ENCODE measurements around the gene GDAP2.
A peak's percentile ranks its signal among the peaks of the same experiment; 100 is the strongest.

GDAP2 gene

DNA sequence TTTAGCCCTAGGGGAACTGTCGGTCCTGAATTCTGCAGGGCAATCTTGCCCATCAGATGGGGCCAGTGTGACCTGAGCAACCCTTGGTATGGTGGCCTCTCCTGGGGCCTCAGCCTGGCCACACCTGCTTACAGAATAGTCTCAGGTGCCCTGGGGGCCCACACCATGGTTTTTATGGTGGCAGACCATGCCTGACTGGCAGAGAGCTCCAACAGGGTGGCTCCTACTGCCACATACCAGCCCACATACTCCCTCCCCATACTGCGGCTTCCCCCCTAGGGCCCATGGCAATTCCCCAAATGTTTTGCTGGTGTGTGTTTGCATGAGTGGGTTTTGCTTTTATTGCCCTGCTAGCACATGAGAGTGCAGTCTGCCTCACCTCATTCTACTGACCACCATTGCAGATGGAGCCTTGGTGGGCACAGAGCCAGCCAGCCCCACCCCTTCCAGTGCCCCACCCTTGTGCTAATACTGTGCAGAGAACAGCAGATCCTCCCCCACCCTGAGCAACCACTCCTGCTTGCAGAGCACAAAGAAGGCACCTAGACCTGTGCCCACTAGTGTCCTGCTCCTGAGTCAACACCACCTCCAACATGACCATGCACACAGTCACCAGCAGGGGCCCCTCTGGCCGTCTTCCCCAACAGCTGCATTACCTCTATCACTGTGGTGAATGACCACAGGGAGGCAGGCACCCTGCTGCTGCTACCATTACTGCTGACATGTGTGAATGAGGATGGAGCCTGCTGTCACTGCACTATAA lies 86.8 kb downstream of the GDAP2 start:
- no peak for DNase-seq (ENCODE audit: low spot score)

DNA sequence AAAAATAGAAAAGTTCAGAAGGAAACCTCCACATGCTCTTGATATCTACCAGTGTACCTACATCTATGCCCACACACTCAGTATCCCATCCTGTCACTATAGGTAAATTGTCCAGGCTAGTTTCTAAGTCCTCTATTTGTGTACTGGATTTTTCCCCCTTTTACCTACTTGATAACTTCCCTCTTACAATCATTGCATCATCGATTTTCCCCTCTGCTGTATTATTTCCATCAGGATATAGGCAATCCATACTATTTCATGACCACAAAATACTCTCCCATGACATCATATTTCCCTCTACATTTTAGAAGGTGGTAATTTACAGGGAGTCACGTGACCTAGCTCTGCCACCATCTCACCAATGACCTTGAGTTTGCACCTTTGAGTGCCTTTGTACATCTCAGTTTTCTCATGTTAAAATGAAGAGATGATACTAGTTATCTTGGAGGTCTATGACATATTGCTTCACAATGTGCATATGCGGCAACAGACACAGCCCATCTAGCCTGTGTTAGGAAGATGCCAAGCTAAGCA lies 88.2 kb downstream of the GDAP2 start:
- no peak for DNase-seq (ENCODE audit: low spot score)

DNA sequence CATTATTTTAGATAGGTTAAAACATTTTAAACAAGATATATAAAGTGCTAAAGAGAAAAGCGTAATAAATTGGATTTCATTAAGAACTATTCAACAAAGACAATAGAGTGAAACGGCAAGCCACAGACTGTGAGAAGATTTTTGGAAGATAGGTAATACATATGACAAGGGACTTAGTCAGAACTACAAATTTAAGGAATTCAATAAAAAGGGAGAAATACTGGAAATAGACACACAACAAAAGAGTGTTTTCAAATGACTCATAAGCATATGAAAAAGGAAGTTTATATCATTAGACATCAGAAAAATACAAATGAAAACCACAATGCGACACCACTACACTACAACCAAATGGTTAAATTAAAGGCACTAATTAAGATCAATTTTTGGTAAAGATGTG lies 90.5 kb downstream of the GDAP2 start:
- DNase-seq (ENCODE audit: low spot score) = peak; percentile 70

DNA sequence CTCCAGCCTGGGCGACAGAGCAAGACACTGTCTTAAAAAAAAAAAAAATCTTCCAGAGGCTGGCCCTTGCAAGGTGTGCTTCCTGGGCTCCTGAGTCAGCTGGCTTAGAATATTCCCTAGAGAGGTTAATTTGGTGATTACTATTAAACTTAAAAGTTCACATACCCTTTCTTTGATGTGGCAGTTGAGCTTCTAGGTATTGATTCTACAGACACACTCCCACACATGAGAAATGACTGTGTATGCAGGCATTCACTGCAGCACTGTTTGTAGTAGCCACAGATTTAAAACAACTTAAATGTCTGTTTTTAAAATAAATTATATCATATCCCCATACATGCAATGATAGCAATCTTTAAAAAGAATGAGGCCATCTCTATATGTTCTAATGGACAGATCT lies 93.4 kb downstream of the GDAP2 start:
- no peak for DNase-seq (ENCODE audit: low spot score)

DNA sequence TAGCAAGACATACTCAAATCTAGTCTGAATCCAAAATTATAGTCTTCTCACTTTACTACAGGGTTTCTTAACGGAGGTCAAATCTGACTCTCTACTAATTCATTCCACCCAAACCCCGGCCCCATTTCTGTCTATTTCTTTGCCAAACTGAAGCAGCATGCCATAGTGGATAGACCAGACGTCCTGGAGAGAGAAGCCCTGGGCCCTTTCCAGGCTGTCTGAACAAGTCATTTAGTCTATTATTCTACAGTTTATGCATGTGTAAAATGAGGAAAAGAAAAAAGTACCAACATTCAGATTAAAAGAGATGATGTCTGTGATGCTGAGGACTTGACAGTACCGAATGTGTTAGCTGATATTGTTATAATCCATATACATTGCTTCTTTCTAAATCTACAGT lies 95.0 kb downstream of the GDAP2 start:
- DNase-seq (ENCODE audit: low spot score) = no peak

DNA sequence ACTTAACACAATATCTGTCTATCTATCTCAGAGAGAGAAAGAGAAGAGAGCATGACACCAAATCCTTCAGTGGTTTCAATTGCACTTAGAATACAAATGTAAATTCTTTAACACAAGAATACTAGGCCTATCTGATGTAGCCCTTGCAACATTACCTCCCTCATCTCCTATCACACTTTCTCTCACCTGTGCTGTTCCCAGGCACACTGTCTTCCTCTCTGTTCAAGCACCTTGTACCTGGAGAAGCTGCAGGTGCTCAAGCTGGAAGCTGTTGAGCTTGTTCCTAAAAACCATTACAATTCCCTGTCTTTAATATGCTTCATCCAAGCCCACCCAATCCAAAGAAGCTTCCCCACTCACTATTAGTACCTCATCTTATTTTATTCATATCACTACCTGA lies 97.0 kb downstream of the GDAP2 start:
- DNase-seq (ENCODE audit: low spot score) = no peak

DNA sequence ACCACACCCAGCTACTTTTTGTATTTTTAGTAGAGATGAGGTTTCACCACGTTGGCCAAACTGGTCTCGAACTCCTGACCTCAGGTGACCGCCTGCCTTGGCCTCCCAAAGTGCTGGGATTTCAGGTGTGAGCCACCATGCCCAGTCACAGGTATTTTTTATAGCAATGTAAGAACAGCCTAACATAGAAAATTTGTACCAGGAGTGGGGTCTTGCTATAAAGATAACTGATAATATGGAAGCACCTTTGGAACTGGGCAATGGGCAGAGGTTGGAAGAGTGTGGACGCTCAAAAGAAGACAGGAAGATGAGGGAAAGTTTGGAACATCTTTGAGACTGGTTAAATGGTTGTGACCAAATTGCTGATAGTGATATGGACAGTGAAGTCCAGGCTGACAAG lies 99.2 kb downstream of the GDAP2 start:
- no peak for DNase-seq (ENCODE audit: low spot score)

DNA sequence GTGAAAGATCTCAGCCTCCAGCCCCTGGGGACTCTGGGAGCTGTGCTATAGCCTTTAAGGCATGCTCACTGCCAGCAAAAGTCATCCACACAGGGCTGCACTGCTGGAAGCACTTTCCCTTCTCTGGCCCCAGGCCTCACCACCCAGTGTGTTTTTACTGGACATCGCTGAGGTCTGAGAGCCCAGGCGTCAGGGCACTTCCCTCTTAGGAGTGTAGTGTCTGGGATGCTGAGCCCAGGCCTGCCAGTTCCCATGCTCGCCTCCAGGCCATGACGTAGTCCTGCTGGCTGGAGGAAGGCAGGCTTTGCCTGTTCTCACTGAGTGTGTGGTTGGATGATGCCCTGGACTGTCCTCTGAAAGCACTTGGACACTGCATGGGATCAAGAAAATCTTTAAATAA lies 101.2 kb downstream of the GDAP2 start:
- DNase-seq (ENCODE audit: low spot score) = peak; percentile 75

DNA sequence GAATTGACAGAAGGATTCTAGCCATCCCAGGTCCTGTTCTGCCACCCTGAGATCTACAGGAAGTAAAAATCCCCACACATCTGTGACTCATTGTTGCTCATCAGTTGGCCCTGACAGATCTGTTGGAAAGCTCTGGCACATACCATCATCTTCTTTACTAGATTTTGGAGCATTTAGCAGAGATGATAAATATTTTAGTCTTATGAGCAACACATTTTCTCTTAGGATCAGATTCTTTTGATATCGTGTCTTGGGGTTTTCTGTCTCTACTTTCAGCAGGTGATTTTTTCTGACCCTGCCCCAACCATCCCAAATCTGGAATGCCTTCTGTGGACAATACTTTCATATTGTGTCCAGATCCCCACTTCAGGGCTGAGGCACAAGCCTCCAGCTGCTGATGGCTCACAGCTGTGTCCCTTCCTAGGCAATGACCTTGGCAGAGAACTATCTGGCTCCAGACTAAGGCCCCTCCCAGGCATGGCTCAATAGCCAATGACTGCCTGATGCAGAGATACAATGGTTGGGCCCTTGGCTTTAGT lies 102.8 kb downstream of the GDAP2 start:
- peak; percentile 83 for DNase-seq (ENCODE audit: low spot score)

DNA sequence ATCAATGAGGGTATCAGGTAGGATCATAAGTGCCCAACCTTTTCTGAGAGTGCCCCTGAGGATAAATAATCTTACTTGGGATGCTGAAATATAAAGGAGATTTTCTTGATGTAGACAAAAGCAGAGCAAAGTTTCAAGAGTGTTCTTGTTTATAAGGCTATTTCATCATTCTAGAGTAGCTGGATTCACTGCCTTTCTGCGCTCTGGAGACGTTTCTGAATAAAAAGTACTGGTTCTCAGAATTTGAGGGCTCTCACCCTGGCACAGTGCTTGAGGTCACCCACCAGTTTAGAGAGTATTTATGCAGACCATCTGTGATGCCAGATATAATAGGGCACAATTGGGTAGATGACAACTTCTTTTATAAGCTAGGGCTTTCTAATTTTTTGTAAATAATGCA lies 103.3 kb downstream of the GDAP2 start:
- no peak for DNase-seq (ENCODE audit: low spot score)

DNA sequence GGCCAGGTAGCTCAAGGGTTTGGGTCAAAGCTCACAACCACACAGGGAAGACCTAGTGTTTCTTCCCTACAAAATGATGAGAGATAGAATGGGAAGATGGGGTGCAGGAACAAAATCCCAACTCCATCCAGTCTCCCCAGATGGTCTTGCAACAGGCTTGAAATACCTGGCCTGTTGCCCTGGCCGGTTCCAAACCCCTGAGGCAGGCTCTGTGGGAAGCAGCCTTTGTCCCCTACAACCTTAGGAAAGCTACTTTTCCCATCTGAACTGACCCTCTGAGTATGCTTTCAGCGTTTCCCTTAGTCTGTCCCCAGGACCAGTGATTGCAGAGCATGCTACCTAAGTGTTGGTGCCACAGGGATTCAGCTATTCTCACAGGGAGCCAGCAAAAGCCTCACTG lies 104.0 kb downstream of the GDAP2 start:
- peak; percentile 9 for DNase-seq (ENCODE audit: low spot score)

DNA sequence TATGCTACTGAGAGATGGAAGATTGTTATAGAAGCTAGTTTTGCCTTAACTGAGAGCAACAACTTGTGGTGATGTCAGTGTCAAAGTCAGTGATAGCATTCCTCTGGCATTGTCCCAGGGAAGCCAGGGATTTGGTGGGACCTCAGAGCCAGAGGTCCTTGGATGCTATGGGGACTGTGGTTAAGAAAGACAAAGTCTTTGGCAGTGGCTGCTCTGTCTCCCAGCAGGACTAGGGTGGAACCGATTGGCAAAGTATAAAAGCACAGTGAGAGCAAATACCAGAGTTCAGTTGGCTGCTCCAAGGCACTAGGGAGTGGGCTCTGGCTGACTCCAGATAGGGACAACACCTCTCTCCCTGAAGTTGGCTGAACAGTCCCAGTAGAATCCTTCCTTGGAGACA lies 104.8 kb downstream of the GDAP2 start:
- peak; percentile 43 for DNase-seq (ENCODE audit: low spot score)

DNA sequence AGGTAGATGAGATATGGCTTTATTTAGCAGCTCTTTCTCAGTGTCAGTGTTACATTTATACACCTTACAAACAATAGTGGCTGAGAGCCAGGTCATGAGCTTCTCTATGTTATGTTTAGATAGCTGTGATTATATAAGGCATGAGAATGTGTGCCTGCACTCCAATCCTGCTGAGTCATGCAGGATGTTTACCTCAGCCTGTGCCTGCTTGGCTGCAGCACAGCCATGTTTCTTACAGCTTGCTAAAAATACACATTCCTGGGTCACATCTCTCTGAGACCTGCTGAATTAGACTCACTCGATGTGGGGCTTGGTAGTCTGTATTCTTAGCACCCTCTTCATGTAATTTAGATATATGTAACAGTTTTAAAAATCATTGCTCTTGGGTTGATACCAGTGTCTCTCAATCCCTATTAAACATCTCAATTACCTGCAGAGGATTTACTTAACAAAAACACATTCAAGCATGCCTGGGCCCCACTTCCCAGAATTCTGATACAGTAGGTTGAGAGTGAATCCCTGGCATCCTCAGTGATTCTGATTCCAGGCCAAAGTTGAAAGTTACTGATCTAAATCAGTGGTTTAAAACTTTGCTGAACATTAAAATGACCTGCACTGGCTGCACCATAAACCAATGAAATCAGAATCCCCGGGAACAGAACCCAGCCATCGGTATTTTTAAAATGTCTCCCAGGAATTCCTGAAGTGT lies 107.5 kb downstream of the GDAP2 start:
- DNase-seq (ENCODE audit: low spot score) = peak; percentile 49

DNA sequence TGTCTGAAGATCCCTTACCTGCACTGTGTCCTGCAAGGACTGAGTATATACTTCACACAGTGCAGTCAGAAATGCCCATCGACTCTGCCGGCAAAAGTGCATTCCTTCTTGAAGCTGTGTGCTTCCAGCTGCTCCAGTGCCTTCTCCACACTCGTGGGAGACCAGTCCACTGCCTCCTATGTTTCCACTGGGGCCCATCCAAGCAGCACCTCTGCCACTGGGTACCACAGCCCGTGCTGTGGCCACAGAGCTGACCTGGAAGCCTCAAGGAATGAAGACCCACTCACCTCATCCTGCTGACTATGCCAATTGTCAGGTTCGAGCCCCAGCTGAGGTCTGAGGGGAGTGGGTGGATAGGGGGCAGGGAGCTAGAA lies 108.1 kb downstream of the GDAP2 start:
- DNase-seq (ENCODE audit: low spot score) = no peak

DNA sequence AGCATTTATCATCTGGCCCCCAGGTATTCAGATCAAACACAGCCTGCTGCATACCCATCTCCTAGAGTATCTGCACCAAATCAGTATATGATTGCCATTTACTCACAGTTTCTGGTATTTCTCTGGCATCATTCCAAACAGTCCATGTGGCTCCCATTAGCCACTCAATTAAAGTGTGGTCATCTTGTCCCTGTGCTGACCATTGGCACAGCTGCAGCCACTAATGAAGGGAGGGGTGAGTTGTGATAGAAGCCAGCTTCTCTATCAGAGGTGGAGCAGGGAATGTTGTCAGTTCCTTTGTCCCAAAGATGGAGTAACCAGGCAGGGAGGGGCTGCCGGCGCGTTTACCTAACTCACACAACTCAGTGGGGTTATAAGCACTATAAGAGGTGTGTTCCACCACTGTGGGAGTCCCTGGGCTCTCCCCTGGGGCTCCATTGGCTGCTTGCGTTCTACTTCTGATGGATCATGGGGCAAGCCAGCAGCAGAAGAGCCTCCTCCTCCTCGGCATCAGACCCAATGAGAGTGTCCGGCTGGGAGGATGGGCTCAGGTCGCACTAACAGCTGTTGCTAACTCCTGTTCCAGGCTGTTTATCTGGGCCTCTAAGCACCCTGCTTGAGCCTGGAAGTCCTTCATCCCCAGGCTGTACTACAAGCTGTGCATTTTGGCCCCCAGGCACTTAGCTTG lies 108.6 kb downstream of the GDAP2 start:
- no peak for DNase-seq (ENCODE audit: low spot score)

DNA sequence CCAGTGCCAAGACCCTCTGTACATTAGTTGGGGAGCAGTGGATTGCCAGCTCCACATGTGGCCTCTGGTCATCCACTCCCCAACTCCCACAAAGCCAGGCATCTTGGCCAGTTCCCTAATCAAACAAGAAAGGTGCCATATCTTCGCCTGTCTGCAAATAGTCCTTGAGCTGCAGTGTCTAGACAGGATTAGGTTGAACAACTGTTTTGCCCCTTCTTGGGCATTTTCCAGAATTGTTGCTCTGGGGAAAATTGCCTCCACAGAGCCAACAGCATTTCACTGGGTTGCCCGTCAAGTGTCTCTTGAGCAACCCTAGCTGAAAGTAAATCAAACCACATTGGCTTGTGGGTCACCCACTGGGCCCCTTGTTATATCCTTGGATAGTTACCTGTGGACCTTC lies 109.3 kb downstream of the GDAP2 start:
- DNase-seq (ENCODE audit: low spot score) = no peak

DNA sequence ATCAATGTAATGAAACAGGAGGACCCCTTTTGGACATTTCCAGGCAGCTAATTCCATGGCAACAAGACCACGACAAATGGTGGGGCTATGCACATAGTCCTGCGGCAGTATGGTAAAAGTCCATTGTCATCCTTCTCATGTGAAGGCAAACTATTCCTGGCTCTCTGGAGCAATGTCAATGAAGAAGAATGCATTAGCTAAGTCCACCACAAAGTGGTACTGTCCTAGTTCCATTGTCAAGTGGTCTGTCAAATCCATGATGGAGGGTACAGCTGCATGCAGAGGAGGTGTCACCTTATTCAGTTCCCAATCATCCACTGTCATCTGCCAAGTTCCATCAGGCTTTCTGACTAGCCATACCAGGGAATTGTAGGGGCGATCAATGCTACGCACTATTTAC lies 110.1 kb downstream of the GDAP2 start:
- no peak for DNase-seq (ENCODE audit: low spot score)

DNA sequence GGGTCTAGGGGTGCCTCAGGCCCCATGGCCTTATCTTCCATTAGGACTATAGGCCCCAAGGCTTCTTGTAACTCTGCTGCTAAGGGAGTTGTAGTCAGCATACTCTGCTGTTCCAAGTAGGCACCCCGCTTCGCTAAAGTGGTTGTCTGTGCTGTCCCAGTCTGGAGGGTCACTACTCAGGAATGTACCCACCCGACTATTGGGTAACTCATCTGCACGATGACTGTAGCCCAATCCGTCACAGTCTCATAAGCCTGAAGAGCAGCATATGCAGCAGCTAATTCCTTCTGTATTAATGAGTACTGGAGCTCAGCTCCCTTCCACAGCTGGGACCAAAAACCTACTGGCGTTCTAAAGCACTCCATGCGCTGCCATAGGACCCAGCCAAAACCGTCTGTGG lies 111.0 kb downstream of the GDAP2 start:
- no peak for DNase-seq (ENCODE audit: low spot score)

DNA sequence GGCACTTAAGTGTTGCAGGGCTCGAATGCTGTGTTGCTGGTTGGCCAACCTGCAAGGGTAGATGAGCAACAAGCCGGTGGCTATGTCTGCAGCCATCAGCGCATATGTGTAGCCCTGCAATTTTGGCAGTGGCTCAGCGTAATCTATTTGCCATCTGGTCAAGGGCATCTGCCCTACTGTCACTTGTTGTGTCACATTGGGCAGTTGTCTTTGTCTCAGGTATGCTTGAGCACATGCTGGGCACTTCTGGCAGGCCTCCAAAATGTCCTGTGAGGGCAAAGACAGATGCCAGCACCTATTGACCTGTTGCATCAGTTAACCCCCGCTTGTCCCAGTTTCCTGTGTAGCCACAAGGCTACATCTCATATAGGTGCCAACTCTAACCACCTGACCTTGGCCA lies 111.8 kb downstream of the GDAP2 start:
- no peak for DNase-seq (ENCODE audit: low spot score)

DNA sequence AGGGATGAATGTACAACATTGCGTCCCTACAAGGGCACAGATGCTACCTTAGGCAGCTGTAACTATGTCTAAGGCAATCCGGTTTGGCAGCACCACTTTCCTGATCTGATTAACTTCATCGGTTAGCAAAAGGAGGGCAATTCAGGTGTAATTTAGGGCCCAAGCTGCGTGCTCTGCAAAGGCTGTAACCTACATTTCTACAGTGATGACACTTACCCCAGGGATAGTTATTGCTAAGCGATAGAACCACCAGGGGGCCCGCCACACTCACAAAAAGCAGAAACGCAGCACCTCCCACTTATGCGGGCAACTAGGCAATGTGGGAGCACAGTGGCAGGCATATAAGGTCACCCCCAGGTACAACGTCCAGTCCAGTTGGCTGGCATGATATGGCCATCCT lies 113.5 kb downstream of the GDAP2 start:
- no peak for DNase-seq (ENCODE audit: low spot score)

DNA sequence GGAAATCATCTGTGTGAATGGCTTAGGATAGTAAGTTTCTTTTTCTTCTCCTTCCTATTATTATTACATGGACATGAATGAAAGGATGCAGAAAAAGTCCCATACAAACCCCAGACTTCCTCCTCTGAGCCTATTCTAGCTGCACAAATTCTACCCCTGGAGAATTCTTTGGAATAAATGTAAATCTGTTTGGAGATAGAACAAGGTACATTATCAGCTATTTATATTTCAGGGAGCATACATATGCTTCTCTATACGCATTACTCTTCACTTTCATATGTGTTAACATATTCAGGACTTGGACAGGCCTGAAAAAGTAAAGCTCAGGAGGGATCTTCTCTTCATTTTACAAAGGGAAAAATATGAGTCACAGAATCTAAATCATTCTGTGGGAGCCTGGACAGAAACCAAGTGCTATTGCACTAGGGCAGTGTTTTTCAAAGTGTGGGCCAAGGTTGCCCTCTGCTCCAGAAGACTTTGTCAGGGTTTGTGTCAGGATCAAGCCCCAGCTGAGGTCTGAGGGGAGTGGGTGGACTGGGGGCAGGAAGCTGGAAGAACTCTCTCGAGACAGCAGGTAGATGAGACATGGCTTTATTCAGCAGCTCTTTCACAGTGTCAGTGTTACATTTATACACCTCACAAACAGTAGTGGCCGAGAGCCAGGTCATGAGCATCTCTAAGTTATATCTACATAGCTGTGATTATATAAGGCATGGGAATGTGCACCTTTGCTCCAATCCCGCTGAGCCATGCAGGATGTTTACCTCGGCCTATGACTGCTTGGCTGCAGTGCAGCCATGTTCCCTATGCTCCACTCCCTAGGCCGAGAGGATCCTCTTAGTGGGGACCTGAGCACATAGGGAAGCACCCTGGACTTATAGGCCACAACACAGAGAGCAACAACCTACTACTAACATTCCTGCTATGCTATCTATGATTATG lies 114.3 kb downstream of the GDAP2 start:
- DNase-seq (ENCODE audit: low spot score) = peak; percentile 52
